GM21737 (cell line): ENCODE data around the gene UTS2R.
"Not testable (repeated sequence)": the region's sequence is repeated elsewhere in the genome, so short reads cannot be mapped to it uniquely, and the experiment has no call there.

Experiments
- ATAC-seq: cut with Tn5 transposase; IDR thresholded peaks from one replicate; pipeline ENCODE4 v1.9.1; 2021; ENCODE audit warnings: mild to moderate bottlenecking, moderate library complexity; ENCODE audit not compliant: unreplicated experiment

UTS2R gene

DNA sequence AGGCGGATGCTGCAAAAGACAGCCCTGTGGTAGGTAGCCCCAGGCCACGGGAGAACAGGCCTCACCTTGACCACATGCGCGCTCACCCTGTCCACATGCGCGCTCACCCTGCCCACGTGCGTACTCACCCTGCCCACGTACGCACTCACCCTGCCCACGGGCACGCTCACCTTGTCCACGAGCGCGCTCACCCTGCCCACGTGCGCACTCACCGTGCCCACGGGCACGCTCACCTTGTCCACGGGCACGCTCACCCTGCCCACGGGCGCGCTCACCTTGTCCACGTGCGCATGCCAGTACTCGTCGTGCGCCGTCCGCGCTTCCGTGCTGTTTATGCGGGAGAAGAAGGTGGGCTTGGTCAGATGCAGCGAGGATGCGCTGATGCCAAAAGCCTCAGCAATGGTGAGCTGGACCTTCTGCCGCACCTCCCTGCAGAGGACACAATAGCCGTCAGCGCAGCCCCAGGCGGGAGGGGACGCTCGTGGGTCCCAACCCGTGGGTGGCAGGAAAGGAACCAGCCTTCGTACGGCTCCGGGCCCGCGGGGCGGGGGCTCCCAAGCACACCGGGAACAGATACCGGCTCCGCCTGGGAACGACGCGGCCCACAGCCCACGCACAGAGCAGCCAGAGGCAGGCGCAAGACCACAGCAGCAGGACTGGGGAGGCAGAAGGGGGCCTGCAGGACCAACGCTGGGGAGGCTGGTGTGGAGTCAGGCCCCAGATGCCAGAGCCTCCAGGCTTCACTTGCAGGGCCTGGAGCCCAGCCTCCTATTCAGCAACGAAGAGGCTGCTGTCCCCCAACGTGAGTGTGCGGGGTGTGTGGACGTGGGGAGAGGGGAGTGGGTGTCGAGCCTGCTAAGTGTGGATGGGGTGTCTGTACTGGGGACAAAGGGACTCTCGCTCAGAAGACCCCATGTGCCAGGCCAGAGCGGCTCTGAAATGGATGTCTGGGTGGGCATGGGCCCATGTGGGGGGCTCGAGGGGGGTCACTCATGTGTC is 32.4 kb downstream of the UTS2R start:
- ATAC-seq, result no peak

DNA sequence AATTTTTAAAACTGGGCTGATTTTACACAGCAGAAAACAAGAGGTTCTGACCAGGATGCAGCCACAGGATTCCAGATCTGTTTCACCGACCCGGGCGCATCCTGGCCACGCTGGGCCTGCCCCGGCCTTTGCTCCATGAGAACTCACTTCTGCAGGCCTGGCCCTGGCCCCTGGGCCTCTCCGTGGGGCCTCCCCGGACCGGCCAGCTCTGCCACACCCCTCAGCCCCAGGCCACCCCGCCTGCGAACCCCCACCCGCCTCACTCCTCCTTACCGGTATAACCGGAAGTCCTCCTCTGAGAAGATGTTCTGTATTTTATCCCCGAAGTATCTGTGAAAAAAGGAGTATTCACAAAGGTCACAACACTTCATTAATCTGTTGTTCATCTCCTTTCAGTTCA is 33.5 kb downstream of the UTS2R start:
- no peak for ATAC-seq

DNA sequence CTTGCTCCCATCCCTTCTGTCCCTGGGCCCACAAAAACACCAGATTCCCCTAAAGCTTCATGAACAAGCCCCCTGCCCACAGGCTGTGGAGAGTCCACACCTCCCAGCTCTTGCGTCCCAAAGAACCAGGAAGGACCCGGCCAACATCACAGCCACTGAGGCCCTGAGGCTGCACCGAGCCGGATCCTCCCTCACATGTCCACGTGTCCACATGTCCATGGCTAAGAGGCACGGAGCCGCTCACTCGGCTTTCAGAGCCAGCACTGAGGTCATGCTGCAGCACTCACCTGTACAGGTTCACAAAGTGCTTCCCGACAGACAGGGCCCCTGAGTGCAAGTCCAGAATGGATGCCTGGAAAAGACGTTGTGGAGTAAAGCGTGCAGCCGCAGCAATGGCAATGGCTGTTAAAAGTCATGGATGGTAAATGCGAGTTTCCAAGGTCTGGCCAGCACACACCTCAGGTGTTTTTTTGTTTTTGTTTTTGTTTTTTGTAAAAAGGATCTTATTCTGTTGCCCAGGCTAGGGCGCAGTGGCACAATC is 34.6 kb downstream of the UTS2R start:
- no peak for ATAC-seq

DNA sequence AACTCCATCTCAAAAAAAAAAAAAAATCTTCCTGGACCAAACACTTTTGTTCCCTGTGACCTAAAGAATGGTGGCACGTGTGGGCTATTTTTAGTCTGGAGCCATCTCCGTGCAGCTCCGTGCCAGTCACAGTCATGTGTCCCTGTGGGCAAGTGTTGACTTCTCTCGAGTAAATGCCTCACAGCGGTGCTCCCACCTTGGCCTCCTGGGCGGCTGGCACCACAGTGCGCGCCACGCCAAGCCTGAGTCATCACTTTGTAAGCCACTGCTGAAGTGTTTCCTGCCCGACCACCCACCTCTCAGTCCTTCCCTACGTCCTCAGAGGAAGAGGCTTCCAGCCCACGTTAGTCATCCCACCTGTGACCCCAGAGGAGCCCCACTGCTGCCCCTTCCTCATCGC is 35.7 kb downstream of the UTS2R start:
- ATAC-seq, result no peak

DNA sequence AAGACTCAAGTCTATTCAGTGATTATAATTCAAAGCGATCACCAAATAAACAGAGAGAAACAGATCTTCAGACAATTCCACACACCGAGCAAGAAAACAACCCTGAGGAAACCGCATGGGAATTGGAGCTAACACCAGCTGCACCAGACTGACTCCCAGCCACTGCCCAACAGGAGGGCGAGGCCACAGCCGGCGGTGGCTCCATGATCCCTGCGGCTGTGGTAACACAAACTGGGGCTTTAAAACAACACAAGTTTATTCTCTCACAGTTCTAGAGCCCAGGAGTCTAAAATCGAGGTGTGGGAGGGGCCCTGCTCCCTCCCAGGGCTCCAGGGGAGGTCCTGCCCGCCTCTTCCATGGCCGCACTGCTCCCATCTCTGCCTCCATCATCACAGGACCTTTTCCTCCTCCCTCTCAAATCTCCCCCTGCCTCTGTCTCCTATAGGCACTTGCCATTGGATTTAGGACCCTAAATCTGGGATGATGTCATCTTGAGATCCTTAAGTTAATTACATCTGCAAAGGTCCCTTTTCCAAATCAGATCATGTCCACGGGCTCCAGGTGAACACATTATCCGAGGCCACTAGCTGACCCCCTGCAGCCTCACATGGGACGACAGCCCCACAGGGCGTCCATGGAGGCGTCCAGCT is 36.8 kb downstream of the UTS2R start:
- no peak for ATAC-seq

DNA sequence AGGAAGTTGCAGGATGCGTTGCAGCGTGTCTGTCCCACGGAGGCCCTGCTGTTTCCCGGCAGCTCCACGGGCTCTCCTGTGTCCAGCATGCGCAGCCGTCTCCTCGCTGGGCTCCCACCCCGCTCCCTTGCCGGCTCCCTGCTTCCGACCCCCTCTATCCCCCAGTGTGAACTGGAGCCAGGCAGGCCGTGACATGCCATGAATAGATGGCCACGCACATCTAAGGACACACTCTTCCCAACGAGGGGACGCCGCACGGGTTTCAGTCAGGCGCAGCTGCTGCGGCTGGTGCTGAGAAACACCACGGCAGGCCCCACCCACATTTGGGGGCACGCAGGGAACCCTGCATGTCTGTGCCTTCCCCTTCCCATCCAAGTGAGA is 37.4 kb downstream of the UTS2R start:
- ATAC-seq, result no peak

DNA sequence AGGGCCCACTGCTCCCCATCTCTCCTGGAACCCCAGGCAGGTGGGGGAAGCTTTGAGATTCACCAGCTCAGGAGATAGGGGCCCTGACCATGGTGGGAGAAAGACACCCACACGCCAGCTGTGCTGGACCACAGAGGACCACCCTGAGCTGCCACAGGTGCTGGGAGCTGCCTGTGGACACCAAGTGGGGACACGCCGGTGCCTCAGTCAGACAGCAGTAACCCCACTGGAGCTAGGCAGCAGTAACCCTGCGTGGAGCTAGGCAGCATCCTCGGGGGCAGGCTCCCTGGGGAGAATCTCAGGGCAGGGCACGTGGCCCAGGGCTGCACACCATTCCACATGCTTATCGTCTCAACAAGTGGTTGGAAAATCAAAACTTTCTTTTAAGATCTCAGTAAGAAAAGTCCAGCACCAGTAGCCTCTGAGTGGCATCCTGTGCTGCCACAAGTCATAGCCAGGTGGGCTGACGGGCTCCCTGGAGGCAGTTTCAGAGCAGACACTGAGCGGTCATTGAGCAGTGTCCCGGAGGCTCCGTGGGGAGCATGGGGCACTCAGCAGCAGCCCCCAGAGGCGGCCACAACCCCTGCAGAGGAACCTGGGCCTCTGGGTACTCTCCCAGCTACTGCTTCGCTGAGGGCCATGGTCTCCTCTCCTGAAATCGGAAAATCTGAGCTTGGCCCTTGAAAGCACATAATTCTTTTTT is 38.6 kb downstream of the UTS2R start:
- ATAC-seq, result no peak

DNA sequence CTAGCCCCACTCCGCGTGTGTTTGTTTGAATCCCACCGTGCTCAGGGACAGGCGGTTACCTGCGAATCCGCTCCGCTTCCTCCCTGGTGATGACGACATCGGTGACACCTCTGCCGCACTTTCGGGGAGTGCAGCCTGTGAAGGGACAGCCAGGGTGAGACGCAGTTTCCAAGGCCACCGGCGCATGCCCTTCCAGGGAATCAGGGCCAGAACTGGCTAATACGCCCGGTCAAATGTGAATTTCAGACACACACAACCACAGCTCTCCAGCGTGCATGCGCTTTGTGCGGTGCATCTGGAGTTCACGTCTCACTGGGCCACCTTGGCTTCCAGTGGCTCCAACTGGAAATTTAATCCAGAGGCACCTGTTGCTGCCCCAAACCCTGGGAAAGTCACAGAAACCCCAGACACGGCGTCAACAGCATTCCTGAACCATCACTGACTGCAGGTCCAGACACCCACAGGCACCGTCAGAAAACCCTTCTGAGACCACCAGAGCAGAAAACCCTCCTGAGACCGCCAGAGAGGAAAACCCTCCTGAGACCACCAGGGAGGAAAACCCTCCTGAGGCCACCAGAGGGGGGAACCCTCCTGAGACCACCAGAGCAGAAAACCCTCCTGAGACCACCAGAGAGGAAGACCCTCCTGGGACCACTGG is 40.0 kb downstream of the UTS2R start:
- no peak for ATAC-seq

DNA sequence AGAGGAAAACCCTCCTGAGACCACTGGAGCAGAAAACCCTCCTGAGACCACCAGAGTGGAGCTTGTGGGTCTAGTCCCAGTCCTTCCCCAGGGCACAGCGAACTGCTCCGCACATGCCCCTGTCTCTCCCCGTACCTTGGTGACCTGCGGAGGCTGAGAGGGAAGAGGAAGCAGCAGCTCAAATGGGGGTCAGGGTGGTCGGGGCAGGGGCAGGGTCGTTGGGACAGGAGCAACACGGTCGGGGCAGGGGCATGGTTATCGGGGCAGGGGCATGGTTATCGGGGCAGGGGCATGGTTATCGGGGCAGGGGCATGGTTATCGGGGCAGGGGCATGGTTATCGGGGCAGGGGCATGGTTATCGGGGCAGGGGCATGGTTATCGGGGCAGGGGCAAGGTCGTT is 40.5 kb downstream of the UTS2R start:
- not testable (repeated sequence) for ATAC-seq

DNA sequence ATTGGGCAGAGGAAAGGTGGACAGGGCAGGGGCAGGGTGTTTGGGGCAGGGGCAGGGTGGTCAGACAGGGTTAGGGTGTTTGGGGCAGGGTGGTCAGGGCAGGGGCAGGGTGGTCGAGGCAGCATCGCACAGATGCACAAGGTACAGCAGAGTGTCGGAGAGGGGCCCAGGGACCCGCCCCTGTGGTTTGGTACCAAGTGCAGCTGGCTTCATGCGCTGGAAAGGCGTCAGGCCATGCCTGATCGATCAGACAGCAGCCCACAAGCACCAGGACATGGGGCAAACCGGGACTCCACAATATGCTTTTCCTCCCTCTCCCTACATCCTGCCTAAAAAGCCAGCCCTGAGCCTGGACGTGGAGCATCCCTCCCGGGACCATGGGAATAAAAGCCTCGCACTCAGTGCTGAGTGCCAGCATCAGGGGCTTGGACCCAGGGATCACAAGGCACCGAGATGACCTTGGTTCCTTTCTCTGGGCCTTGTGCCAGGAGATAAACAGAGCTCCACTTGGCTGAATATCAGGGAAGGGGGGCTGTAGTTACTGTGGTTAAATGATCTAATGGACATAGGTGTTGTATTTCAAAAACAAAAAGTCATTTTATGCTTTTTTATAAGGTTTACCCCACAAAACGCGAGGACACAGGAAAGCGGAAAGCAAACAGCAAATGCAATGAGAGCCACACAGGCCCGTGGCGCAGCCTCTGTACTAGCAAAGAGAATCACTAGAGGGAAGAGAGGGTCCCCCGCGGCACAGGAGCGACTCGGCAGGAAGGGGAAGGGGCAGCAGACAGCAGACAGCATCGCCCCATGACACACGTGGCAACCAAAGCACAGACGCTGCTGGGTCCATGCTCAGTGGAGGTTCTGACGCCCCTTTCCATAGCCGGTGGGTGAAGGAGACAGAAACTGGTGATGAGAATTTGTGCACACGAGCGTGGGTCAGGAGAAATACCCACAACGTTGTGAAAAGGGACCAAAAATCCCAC is 41.3 kb downstream of the UTS2R start:
- no peak for ATAC-seq

DNA sequence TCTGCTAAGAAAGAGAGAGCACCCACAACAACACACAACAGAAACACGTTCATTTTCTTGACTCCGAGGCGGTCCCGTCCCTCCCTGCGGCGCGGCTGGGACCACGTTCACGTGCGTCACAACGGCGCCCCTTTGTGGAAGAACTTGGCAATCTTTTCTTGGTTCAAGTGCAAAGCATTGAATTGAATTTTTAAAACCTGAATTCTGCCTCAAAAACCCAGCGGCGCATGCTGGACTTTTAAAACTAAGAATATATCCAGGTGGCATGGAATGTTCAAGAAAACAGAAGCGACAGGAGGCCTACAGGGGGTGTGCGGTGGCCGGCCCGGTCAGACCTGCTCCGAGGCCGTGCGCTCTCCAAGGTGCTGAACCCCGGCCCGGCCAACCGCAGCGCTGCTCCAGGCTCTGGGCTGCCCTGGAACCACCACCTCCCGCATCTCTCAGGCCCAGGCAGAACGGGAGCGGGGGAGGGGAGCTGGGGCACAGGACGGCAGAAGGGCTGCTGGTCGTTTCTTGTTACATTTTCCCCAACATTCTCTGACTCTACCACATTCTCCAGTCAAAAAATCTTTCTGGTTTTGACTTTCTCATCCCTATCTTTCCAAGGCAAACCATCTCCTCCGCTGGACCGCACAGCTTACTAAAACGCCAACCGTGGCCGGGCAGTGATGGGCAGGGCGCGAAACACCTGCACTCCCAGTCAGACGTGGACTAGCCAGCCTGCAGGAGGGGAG is 43.1 kb downstream of the UTS2R start:
- ATAC-seq, result no peak

DNA sequence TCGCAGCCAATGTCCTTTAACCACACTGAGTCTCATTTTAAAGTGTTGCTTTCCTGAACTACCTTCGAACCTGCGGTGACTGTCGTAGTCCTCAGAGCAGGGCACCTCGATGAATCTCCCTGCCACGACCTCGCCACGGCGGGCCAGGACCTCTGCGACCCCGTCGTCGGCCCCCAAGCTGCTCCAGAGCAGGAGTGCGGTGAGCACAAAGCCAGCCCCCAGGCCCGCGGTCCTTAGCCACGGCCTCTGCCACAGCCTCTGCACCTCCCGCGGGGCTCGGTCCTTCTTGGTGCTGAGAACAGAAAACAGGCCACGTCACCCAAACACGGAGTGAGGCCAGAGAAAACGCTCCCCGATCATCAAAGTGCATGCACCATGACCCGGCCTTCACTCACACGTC is 43.8 kb downstream of the UTS2R start:
- ATAC-seq, result no peak

DNA sequence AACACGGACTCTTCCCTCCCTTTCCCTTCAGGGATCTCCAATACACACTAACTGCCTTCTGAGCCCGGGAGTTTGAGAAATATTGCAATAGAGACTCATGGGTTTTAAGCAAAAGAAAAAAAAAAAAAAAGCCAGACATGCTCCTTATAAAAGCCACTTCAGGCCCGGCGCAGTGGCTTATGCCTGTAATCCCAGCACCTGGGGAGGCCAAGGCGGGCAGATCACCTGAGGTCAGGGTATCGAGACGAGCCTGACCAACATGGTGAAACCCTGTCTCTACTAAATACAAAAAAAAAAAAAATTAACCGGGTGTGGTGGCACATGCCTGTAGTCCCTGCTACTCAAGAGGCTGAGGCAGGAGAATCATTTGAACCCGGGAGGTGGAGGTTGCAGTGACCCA is 44.2 kb downstream of the UTS2R start:
- no peak for ATAC-seq

DNA sequence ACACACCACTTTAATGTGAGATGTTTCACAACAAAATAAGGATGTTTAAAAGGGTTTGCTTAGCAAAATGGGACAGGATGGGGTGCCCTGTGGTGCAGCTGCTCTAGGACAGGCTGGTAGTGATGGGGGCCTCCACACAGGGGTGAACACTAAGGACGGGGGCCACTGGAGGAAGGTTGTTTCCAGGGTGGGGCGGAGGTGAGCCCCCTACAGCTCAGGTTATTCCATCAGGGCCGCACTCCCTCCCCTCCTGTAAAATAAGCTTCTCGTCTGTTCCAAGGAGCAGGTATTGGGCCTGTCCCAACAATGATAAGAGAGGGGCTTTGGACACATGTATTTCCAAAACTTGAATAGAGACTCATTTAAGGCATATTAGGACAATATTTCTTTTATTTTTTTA is 44.7 kb downstream of the UTS2R start:
- ATAC-seq, result no peak

DNA sequence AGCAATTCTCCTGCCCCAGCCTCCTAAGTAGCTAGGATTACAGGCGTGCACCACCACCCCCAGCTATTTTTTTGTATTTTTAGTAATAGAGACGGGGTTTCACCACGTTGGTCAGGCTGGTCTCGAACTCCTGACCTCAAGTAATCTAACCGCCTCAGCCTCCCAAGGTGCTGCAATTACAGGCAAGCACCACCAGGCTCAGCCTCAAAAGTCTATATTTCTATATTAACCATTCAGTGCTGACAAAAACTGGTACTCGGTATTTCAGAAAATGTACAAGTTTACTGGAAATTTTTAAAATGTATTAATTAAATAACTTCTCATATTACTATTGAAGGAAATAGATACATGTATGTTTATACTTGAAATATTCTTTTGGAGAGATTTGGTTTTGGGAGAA is 45.2 kb downstream of the UTS2R start:
- no peak for ATAC-seq

DNA sequence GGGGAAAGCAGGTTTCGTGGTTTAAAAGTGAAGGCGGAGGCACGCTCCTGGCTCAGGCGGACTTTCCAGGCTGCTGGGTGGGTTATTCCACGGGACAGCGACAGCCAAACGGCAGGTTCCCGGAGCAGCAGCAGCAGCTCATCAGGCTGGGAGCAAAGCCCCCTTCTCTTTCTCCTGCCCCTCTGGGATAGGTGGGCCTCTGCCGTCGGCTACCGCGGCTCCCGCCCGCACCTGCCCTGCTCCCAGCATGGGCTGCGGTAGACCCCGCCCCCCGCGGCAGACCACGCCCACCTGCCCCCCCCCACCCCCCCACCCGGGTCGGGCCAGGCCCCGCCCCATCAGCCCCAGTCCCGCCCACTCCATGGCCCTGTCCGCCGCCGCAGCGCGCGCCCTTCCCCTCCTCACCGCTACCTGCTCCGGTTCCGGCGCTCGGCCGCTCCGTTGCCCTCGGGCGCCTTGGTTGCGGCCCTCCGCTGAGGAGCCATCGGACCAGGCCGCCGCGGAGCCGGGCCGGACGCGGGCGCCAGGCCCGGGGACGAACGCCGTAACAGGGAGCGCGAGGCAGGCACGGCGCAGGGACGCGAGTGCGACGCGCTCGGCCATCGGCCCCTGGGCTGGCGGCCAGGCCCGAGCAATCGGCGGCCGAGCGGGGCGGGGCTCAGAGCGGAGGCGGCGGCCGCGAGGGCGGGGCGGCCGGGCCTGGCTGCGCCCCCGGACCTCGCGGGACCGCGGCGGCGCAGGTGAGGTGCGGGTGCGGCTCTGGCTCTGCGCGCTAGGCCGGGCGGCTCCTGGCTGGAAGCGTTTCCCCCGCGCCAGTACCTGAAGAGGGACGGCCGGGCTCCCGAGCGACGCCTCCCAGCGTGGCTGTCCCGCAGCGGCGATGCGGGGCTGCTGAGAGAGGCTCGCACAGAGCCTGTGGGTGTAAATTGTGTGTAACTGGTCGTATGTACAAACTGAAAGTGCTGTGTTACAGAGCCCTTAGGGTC is 46.7 kb downstream of the UTS2R start, which contains the start of the genes HEXD and OGFOD3:
Gene HEXD, plus strand, starts transcription at position 347 of the 986 bp plus-strand sequence. CDS start 1,453 bp downstream, outside the sequence.
Gene OGFOD3, minus strand, starts transcription at position 586 of the 986 bp plus-strand sequence. Its CDS starts 101 bp downstream, at position 485.
- peak; percentile 83 for ATAC-seq

DNA sequence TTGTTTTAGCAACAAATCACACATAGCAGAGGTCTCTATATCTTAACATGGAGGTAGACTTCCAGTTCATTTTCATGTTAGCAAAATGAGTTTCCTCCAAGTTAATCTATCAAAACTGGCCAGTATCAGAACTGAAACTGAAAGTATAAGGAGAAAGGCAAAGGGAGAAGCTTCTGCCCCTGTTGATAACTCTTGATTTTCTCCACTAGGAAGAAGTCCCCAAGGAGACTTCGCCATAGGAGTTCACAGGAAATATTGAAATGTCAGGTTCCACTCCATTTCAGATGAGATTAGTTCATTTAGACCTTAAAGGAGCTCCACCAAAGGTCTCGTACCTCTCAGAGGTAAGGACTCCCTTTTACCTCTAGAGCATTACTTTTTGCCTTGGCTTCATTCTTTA is 48.0 kb downstream of the UTS2R start:
- ATAC-seq, result no peak
